Urothelium cell line (cell line): Measurements from ENCODE around the gene CREG2.

Experiments used
- DNase-seq: peaks from one replicate; pipeline ENCODE4 v3.0.0; 2011; ENCODE audit warnings: low spot score, mixed read lengths
- FAIRE-seq: peaks from 2 replicates; lab custom pipeline; 2011; peaks lifted over from hg19 to GRCh38; lab: Jason Lieb, UNC

The CREG2 gene

DNA sequence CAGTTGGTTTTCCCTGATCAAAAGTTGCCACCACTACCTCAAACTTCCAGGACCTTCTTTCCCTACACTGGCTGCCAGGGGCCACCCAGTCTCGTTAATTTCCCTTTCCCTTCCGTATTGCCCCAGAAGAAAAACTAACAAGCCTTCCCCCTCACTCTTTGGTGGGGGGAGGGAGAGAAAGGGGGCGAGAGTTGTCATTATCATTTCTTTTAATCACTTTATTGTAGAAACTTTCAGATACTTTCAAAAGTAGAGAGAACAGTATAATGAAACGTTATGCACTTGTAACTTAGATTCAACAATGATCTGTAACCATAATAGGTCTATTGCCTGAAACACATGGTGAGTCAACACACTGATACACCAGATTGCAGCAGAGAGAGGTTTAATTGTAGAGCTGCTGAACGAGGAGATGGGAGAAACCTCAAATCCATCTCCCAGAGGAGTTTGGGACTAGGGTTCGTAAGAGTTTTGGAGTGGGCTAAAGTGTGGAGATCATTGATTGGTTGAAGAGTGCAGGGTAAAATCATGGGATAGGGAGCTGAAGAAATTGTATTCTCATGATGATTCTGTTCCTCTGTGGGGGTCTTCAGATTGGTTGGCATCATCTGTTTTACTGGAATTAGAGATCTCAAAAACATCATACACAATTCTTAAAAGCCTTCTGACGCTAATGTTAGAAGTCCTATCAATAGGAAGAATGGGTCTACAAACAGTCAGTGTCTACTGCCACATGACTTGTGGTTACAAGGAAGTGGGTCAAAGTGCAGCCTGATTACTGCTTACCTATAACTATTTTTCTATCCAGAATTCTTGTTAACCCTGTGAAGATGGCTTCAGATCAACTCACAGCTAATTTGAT, 76.2 kb downstream of the CREG2 start:
- no peak for FAIRE-seq

DNA sequence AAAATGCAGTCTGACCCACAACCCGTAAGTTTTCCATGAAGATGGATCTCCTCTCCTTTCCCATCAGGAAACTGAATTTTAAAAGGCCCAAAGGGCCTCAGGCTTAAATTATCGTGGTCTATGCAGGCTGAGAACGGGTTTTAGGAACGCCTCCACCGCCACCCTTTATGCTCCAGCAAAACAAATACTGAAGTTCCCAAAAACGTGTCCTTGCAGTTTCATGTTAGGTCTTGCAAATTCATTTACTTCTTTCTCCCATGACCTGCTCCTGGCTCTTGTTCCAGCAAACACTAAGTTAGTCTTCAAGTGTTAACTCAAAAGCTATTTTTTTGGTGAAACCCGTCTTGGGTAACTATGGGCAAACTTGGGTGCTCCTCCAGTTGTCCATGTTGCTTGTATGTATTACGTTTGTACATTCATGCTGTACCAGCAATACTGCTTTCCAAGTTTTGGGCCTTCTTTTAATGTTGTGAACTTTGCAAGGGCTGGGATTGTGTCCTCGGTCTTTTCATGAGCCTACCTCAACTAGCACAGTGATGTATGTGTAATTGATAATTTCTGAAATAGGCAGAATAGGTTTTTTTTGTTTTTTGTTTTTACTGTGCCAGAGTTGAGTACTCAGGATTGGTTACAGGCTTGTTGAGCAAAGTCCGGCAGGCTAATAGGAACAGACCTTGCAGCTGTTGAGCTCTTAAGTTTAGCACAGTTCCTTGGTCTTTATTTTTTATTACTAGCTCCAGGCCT, 77.0 kb downstream of the CREG2 start:
- no peak for DNase-seq
- FAIRE-seq, result no peak

More for the DNA sequence above, 76.2 kb downstream of the CREG2 start:
- DNase-seq, result no peak

DNA sequence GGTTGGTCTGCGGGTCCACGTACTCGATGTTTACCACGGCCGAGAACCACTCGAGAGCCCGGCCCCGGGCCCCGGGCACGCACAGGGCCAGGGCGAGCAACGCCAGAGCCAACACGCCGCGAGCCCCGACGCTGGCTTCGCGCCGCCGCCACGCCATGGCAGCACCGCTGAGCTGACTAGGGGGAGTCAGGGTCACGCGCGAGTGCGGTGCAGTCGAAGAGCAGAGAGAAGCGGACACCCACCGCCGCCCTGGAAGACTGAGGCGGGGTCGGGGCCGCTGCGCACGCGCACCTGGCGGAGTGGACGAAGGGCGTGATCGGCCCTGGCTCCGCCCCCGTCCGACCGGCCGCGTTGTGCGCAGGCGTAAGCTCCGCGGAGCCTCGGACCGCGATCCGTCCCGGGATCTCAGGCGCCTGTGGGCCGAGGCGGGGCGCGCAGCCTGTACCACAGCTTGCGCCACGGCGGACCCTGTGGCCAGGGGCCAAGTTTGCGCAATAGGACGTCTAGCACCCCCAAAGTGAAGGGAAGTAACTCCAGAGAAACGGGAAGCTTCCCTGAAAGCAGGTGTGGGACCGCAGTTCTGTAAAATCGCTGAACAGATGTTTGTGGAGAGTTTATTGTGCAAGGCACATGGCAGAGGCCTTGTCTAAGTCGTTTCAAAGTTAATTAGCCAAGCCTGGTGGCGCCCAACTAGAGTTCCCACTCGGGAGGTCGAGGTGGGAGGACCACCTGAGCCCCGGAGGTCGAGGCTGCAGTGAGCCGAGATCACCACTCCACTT, 78.7 kb downstream of the CREG2 start, which contains the start of gene RNF149:
Gene RNF149 (minus strand): TSS at position 270 of the 779 bp plus-strand sequence. CDS start 113 bp downstream, at position 157.
- peak; percentile 93 for FAIRE-seq
- peak; percentile 100 for DNase-seq

DNA sequence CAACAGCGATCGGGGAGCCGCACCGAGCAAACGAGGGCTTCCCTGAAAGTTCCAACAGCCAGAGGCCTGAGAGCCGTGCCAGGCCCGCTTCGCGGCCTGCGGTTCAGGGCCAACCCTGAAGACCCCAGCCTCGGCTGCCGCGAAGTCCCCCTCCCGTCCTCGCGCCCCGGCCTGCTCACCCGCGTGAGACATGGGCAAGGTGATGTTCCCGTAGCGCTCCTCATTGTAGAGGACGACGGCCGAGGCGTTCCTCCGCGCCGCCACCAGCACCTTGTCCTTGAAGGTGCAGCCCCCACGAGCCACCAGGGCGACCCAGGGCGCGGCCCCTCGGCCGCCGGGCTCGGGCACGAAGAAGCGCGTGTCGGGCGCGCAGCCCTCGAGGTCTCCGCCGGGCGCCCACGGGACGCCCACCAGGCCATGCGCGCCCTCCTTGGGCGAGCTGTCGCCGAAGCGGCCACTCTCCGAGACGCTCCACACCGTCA, 79.3 kb downstream of the CREG2 start:
- DNase-seq (peak; percentile 53), FAIRE-seq (no peak)

DNA sequence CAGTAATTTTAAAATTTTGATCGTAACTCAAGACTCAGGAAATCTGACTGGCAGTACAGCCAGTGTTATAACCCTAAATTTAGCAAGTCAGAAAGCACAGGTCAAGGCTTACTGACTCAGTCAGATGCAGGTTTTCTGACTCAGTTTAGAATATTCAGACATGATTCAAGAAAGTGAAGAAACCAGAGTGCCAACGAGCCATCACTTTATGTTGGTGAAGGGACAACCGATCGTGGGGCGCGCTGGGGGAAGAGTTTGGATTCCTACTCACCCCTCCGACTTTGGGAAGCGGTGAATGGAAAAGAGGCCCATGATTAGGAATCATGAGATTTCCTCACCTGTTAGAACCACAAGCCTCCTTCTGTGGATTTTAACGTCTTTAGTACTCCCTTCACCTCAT, 79.8 kb downstream of the CREG2 start:
- no peak for FAIRE-seq
- no peak for DNase-seq

DNA sequence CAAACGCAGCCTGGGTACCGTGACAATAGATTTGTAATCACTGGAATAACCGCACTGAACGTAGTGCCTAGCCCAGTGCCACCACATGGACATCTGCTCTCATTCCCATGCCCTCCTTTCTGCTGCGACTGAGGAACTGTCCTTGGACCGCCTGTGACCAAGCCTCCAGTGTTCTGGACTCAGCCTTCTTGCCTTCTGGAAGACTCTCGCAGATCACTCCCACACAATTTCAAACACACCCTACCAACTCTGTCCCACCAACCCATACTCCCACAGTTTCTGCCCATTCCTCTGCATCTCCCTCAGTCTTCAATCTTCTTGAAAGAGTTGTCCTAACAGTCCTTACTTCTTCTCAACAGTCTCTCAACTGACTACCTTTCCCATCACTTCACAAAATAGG, 80.9 kb downstream of the CREG2 start:
- FAIRE-seq (no peak), DNase-seq (no peak)

DNA sequence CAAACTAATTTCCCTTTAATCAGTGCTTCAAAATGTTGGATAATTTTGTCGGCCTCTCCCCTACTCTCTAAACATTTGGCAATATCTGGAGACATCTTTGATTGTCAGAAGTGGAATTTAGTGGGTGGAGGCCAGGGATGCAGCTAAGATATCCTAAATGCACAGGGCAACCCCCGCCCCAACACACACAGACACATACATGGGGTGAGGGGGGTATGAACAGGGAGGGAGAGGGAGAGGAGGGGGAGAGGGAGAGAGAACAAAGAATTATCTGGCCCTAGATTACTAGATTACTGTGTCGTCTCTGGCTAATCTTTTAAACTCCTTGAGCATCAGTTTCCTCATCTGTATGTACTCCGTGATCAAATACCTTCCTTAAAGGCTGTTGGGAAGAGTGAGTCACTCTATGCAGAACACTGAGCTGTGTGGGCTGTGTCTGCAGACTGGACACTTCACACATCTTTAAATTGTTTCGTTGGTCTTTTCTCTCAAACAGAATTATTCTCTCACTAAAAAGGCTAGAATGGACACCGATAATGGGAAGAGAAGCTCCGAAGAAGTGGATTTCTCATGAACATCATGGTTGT, 81.7 kb downstream of the CREG2 start:
- DNase-seq, result peak; percentile 58
- no peak for FAIRE-seq

DNA sequence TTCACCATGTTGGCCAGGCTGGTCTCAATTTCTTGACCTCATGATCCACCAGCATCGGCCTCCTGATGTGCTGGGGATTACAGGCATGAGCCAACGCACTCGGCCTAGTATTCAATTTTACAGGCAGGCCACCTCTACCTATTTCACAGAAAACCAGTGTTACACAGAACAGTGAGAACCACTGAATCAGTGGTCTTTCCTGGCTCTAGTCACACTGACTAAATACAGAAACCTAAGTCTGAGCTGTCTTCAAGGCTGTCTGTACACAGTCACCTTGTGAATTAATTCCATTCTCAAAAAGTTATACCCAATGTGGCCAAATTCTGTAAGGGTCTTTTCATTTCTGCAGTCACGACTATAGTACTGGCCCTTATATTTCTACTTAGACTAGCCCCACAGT, 82.3 kb downstream of the CREG2 start:
- FAIRE-seq, result no peak

DNA sequence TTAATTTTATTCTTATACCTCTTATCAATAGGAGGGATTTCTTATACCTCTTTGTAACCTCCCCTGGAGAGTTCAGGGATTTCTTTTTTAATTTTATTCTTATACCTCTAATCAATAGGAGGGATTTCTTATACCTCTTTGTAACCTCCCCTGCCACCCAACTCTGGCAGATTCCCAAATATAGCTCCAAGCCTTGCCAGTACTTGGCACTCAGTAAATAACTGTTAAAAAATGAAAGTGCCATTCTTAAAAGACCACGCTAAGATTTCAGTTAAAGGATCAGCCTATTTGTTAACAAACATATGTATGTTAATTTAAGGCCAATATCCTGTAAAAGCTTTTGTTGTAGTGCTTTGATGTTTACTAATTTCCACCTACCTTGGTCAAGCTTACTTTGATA, 83.6 kb downstream of the CREG2 start:
- DNase-seq, result no peak
- no peak for FAIRE-seq

More for the DNA sequence above, 82.3 kb downstream of the CREG2 start:
- DNase-seq, result no peak

DNA sequence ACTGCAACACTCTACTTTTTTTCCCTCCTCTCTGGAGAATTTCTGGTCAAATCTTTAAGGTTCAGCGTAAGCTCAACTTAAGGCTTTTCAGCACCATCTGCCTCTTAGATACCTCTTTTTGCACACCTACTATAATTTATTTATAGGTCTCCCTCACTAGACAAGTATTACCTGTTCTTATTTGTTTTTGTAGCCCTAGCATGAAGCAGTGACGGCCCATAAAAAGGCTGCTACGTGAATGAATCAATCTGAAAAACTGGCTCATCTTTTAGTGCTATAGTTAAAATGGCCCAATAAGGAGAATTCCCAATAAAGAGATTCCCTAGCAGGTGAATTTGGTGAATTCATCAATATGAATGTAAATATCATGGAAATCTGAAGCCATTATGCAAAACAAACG, 85.3 kb downstream of the CREG2 start:
- no peak for FAIRE-seq

DNA sequence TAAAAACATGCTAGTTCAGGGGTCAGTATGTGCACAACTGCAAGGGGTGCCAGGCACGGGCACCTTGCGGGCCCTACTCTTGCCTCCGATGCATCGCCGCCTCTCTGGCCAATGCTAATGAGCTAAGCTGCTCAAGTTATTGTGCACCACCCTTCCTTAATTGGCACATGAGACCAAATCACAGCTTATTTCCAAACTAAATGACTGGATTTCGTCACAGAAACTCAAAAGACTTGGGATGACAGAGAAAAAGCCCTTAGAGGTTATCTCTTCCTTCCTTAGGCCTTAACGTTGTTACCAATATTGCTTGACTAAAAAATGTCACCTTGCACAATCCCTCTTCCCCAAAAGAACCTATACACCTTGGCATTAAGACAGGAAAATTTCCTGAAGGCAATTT, 86.5 kb downstream of the CREG2 start:
- DNase-seq, result no peak
- FAIRE-seq, result no peak

More for the DNA sequence above, 85.3 kb downstream of the CREG2 start:
- DNase-seq, result no peak

DNA sequence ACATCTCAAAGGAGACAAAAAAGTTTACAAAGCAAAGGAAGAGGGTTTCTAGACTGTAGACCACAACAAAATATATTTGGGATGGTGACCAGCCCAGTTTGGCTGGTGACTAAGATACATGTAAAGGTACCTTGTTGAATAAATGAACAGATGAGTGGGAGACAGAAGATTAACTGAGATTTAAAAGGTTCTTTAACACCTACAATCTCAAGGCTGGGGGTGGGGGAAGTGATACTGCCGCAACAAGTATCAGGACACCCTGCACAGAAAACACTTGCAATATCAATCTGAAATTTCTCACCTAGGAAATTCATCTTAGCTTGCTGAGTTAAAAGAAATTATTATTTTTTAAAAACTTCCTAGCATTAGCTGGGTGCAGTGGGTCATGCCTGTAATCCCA, 87.1 kb downstream of the CREG2 start:
- FAIRE-seq (no peak), DNase-seq (no peak)

DNA sequence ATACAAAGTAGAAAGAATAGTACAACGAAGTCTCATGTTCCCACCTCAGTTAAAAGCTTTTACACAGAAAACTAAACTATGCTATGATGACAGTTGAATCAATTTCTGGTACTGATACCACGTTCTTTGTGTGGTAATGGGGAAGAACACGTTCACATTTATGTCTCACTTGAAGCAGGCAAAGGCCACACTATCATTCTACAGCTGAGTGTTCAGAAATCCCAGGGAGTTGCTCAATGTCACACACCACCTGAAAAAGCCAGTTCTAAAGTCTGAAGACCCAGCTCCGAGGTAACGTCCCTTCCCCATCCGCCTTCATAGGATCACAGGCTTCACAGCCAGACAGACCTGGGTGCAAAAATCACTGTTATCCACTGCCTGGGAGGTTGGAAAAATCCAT, 87.7 kb downstream of the CREG2 start:
- no peak for FAIRE-seq
- DNase-seq, result no peak

DNA sequence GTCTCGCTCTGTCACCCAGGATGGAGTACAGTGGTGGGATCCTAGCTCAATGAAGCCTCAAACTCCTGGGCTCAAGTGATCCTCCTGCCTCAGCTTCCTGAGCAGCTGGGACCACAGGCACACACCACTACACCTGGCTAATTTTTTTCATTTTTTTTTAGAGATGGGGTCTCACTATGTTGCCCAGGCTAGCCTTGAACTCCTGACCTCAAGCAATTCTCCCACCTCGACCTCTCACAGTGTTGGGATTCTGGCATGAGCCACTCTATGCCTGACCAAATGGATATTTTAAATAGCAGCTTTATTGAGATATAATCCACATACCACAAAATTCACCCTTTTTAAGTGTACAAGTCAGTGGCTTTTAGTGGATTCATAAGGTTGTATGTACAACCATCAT, 89.9 kb downstream of the CREG2 start:
- FAIRE-seq, result no peak
- no peak for DNase-seq

DNA sequence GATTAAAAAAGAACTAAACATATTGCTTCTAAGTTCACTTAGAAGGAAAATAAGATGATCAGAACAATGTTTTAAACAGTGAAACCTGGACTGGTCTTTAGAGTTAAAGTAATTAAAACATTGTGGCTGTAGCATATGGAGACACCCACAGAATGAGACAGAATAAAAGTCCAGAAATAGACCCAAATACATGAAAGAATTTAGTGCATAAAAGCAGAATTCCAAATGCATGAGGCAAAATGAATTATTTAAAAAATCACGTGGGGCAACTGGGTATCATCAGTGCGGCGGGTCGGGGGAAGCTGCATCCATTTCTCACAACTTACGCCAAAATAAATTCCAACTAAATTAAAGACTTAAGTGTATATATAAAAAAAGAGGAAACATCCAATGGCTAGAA, 90.9 kb downstream of the CREG2 start:
- DNase-seq (no peak), FAIRE-seq (no peak)

DNA sequence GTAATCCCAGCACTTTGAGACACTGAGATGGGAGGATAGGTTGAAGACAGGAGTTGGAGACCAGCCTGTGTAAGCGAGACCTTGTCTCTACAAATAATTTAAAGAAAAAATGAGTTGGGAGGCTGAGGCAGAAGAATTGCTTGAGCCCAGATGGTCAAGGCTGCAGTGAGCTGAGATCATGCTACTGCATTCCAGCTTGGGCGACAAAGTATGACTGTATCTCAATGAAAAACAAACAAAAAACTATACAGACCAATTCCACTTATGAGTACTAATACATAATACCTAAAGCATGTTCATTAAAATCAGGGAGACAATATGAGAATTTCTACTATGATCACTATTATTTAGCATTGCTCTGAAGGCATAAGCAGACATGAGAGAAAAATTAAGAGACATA, 91.4 kb downstream of the CREG2 start:
- no peak for DNase-seq
- FAIRE-seq, result no peak
